NOMO-1 (cell line): ENCODE measurements around the gene RGS4.

Experiments used
- DNase-seq, 2 experiments: peaks; one replicate each; lab custom pipeline; 2025; ENCODE audit not compliant: unreplicated experiment in 2 of 2; lab: John Stamatoyannopoulos, UW

Gene RGS4

GRCh38 chr1:163069142-163069541, at the start of gene RGS4:
Gene RGS4 (plus strand): TSS chr1:163069361. CDS start chr1:163069485, 124 bp downstream.
- DNase-seq: no peak

DNA sequence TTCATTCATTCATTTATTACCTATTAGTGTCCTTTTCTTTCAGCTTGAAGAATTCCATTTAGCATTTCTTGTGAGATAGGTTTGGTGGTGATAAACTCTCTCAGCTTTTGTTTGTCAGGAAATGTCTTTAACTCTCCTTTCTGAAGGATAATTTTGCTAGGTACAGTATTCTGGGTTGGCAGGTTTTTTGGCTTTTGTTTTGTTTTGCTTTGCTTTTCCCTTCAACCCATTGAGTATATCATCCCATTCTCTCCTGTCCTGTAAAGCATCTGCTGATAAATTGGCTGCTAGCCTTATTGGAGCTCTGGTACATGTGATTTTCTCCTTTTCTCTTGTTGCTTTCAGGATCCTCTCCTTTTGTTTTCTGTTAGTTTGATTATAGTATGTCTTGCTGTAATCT, 47.0 kb upstream of the RGS4 start:
- no peak for DNase-seq

- DNase-seq: no peak
Measured at GRCh38 chr1:163027610-163028009, 41.6 kb upstream of the RGS4 start.

GRCh38 chr1:163029901-163030300, 39.3 kb upstream of the RGS4 start:
- no peak for DNase-seq

- no peak for DNase-seq
Measured at GRCh38 chr1:163035446-163036249, 33.5 kb upstream of the RGS4 start.

- DNase-seq: no peak
Measured at GRCh38 chr1:163036671-163037070, 32.5 kb upstream of the RGS4 start.

DNA sequence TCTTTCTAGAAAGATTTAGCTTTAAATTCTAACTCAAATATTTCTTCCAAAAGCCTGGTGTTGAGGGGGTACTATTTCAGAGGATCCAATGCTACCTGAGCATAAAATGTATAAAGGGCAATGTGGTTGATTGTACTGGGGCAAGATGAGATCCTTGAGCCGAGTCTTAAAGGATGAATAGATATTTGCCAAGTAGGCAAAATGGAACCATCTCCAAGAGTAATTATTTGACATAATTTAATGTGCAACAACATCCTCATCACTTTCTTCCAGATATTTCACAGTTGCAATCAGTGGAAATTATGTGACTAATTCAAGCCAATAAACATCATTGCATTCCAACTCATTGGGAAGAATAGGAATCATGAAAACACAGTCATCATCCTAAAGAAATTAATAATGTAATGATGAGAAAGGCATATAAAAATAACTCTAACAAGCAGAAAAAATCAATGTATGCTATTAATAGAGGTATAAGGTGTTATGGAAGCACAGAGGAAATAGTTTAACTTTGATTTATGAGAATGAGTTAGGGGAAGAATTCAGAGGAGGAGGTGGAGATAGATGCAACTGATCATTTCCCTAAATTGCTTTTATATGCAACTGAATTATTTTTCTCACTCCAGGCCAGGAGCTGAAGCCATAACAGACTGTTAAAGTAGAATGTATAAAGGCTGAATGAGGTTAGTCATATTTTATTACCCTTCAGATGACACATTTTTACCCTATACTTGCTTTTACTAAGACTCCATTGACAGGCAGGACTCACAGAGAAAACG, 30.0 kb upstream of the RGS4 start:
- no peak for DNase-seq

DNA sequence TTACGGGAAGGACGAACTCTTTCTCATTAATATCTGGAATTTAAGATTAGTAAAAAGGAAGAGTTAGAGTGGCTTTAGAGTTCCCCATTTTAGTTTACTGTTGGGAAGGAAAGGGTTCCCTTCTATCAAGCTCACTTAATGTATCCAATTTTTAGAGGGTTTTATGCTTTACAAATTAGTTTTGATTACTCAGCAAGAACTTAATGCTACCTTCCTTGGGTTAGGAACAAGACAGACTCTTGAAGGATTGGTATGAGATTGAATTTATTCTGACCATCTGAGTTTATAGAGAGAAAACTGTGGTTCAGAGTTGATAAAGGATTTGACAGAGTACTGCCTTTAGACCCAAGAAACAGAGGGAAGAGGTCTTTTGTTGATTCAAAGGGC, 29.5 kb upstream of the RGS4 start:
- no peak for DNase-seq

DNA sequence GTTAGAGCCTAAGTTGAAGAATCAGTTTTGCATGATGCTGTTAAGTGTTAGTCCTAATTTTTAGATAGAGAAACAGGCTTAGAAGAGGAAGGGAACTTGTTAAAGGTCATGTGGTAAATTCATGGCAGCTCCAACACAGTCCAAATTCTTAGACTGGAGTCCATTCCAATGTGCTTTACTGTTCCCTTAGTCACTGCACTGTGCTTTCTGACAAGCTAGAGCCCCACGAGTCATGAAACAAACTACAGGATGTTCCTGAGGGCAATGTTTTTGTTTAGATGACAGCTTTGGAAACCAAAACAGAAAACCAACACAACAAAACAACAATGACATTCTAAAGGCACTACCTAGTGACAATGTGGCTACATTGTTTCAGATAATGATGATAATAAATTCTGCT, 23.1 kb upstream of the RGS4 start:
- DNase-seq: no peak

GRCh38 chr1:163047951-163048659, 21.1 kb upstream of the RGS4 start:
- DNase-seq: no peak

DNA sequence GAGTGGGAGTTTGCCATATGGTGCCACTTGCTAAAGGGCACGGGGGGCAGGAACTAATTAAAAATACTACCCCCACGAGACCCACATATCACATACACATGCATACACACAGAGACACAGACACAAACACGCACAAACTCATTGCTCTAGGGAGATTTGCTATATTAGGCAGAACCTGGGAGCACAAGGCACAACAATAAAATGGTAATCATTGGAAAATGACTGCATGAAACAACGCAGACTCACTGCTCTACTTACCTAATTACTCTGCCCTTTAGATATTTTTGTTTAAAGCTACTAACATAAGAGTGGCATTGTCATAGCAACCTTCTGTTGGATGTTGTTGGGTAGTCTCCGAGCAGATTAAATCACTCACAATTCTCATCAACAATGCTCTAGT, 20.3 kb upstream of the RGS4 start:
- no peak for DNase-seq

- no peak for DNase-seq
Measured at GRCh38 chr1:163049296-163049695, 19.9 kb upstream of the RGS4 start.

GRCh38 chr1:163050496-163050895, 18.7 kb upstream of the RGS4 start:
- no peak for DNase-seq

GRCh38 chr1:163054181-163054591, 15.0 kb upstream of the RGS4 start:
- DNase-seq: no peak

GRCh38 chr1:163055005-163055404, 14.2 kb upstream of the RGS4 start:
- DNase-seq: no peak

DNA sequence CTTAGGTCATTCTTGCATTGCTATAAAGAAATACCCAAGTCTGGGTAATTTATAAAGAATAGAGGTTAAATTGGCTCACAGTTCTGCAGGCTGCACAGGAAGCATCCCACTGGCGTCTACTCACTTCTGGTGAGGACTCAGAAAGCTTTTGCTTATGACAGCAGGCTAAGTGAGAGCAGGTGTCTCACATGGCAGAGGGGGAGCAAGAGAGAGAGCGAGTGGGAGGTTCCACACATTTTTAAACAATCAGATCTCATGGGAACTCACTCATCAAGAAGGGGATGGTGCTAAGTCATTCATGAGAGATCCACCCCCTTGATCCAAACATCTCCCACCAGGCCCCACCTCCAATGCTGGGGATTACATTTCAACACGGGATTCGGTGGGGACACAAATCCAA, 13.6 kb upstream of the RGS4 start:
- DNase-seq: no peak

DNA sequence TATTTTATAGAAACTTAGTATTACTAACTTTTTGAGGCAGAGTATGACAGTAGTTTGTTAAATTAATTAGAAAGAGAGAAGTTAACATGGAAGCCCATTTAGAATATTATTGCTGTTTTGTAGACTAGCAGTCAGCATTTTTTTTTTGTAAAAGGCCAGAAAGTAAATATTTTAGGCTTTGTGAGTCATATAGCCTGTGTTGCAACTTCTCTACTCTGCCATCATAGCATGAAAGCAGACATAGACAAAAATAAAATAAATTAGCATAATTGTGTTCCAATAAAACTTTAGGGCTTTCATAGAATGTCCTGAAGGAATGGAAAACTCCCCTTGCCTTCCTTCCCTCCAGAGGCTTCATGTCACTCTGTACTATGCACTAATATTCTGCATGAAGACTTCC, 12.3 kb upstream of the RGS4 start:
- DNase-seq: peak in 1 of 2 experiments; percentile 3

DNA sequence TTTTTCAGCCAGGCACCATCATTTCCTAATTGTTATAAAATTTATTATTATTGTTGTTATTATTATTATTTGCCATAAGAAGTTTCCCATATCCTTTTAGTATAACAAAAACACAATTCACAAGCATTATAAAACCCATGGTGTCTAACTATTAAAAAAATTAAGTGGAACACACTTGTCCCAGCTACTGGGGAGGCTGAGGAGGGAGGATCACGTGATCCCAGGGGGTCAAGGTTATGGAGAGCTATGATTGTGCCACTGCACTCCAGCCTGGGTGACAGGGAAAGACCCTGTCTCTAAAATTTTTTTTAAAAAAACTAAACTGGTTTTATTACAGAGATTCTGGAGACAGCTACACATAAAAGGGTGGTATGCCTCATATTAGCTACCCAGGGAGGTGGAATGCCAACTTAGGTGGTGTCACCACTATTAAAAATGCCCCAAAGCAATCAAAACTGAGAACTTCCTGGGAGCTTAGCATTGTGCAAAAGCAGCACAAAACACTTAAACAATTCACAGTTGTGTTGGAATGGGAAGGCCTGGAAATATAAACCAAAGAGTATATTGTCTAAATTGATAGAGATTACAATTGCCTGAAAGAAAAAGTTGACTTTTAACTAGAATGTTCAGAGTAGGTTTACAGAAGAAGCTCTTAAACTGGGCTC, 8.7 kb upstream of the RGS4 start:
- no peak for DNase-seq

- no peak for DNase-seq
Measured at GRCh38 chr1:163063143-163063542, 6.0 kb upstream of the RGS4 start.

DNA sequence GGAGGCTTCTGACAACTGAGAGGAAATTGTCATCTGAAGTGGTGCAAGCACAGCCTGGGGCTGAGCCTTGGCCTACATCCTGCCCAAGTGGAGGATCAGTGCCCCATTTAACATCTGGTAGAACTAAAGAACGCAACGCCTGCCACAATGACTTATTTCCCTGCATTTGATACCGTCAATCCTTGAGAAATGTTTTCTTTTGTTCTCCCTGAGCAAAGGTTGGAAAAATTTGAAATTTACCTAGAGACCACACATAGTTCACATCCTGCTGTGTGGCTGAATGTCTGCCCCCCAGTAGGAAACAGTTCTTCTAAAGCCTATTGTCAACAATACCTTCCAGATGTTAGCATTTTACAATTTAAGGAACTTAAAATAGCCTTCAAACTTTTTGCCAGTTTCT, 5.6 kb upstream of the RGS4 start:
- DNase-seq: no peak

DNA sequence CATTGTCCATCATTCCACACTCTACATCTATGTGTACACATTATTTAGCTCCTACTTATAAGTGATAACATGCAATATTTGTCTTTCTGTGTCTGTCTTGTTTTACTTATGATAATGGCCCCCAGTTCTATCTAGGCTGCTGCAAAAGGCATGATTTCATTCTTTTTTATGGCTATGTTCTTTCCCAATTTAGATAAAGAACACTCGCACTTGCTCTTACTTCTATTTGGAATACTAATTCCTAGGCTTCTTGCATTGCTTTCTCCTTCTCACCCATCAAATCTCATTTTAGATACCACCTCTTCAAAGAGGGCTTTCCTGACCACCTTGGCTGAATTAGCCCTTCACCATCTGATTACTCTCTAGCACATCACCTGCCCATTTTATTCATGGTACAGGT, 3.0 kb upstream of the RGS4 start:
- no peak for DNase-seq
